ENCODE data around the gene ATP13A3.
A peak's percentile ranks its signal among the peaks of the same experiment; 100 is the strongest.

The ATP13A3 gene

DNA sequence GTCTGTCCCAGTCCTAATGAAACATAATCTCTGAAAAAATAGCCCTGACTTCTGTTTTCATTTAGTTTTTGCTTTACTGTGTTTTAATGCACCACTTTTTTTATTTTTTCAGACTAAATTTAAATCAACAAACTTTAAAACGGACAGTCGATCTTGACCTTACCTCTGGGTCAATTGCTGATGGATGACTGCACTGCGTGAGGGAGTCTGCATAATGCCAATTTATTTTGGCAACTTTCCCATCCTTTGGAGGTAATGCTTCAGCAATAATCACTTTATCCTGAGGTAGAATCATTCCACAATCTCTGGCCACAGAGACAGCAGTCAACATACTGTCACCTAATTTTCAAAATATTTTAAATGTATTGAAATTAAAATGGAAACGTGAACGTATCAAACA, 55.2 kb downstream of the ATP13A3 start:
- DNase-seq = no peak

DNA sequence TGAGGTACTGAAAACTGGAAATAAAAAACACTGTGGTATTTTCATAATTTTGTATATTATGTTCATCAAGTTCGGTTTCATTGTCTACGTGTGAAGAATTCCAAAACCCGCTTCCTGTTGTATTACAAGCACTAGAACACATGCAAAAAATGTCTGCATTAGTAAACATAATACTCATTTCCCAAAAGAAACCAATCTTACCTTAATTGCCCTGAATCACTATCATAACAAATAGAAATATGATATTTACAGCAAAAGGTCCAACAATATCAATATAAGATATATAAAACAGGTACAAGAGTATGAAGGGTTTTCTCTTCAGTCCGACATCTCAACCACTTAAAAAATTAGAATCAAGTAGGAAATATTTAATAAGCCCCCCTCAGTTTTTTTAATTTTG, 61.4 kb downstream of the ATP13A3 start:
- no peak for DNase-seq

DNA sequence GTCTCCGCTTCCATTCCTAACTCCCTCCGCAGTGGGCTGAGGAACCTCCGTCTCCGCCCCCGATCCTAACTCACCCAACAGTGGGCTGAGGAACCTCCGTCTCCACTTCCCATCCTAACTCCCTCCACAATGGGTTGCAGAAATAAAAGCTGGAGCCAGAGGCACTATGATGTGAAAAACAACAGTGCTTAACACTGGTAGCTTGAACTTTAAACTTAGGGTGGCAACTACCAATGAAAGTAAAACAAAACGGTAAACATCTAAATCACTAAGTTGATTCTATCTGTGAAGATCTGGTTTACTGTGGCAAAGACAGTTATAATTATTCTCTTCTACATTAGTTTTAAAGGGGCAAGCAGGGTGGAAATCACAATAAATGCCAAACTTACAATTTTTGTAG, 61.8 kb downstream of the ATP13A3 start:
- no peak for DNase-seq

DNA sequence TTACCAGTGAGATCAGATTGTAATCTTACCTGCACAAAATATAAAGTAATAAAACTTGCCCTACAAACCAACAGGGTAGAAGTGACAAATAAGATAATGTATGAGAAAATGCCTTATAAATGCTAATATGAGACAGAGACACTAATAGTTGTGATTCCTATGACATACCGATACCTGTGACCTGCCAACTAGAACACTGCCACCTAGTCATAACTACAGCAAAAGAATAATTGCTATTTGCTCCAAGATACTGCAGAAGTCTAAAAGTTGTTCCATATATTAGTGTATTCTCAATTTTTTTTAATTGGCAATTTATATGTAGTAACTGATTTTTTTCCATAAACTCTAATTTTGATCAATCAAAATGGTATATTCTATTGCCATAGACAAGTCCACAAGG, 62.4 kb downstream of the ATP13A3 start:
- no peak for DNase-seq

DNA sequence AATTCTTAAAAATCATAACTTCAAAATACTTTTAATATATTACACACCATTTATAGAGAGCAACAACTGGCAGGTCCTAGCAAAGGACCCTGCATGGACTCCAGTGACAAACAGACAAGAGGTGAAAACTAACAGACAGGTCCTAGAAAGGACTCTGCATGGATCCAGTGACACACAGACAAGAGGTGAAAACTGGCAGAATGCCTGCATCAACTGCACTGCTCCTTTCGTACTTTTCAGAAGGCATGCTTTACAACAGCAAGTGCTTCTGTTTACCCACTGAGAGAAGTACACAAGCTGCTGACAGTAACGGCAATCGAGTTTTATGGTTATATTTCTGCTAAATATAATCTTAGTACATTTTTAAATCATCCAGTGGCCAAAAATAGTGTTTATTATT, 63.5 kb downstream of the ATP13A3 start:
- DNase-seq = no peak

DNA sequence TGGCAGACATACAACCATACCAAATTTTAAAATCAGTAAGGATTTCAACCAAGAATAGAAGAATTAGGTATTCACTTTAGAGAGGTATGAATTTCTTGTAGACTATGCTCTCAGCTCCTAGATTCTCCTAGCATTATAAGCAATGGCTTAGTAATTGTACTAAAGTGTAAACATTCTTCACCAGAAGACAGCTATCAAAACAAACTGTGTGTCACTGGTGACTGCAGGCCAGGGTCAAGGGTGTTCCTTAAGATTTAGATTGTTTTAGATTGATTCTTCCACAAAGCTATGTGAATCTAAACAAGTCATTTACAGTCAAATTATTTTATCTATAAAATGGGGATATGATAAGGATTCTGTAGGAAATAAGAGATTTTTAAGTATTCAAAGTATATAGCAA, 64.6 kb downstream of the ATP13A3 start:
- no peak for DNase-seq

DNA sequence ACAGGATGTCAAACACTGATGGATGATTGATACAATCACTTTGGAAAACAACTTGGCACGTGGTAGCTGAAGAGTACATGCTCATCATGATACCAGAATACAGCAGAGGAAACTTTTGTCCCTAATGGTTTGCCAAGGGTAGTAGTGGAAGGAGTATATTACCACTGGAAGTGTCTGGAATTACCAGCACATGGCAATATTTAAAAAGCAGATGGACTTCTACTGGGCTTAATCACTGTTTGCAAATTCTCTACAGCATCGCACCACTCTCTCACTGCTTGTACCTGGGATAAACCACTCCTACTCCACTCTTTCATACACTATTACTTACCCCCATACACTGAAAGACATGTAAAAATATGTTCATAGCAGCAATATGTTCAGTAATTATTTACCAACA, 68.1 kb downstream of the ATP13A3 start:
- DNase-seq = no peak

DNA sequence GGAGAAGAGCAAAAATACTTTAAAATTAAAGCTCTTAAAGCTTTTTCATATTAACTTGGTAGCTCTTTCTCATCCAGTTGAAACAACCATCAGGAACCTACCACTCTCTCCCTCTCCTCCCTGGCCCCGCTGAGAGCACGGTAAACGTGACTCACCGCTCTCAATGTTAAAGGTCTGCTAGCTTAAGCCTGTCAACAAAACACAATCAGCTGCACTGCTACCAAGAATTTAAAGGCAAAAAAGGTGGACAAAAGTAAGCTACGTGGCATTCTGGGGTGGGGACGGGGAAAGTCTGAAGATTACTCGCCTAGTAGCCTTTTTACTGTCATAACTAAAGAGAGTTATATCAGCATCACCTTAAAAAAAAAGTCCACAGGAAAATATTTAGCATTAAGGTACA, 79.4 kb downstream of the ATP13A3 start:
- DNase-seq = no peak

DNA sequence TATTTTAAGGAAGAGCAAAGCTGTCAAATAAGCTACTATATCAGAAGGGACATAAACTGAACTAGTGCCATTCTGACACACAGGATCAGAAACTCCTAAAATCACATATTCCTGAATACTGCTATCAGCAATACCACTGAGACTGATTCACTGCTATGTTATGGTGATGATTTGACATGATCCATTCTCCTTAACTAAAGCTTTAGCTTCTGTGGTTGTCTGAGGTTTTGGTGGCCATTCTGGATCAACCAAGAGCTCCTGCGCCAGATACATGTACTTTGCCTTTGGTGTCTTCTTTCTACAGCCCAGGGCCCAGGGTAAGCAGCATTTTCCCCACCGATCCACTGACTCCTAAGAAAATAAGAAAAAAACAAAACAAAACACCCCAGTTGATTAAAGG, 81.0 kb downstream of the ATP13A3 start:
- DNase-seq = no peak

DNA sequence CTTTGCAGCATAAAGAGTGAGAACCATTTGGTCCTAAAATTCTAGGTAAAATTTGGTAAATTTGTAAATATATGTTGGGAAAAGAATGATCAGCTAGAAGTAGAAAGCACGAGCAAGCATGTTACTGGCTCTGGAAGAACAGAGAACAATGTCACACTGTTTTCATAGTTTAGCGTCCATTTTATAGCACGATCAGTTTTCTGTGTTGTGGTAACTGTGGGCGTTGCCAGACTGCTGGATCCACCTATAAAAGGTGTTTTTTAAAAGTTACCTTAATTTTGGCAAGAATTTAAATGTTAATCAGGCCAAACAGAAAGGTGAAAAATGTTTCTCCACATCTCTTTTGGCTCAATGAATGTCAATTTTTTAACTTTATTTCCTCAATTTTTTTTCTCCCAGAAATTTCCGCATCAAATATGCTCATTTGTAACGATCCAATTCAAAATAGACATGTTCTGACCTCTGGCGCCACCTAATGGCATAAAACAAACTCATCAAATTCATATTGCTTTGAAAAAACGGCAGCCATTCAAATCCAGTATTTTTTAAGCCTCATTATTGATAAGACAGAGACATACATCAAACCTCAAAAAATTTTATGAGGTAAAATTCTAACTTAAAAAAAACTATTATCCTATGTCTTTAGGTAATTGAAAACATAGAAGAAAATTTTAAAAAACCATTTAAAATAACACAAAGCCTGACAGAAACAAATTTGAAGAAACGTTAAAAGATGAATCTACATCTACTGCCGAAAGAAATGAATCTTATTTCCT, 82.2 kb downstream of the ATP13A3 start:
- peak; percentile 21 for DNase-seq

DNA sequence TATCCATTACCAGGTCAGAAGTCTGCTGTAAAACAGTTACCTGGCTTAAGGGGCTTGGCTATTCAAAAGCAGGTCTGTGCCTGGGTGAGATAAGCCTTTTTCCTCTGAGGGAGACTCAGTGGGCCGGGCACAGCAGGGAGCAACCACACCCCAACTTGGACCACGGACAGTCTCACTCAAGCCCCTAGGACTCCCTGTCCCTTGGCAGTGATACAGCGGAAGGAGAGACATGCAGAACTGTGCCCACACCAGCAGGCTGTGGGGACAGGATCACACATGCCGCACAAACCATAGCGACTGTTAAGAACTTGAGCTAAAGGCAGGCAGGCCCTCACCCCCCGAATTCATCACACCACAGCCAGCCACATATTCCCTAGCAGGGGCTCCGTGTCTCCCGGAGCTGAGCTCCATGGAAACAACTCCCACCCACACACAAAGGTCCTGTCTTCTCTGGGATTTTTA, 84.9 kb downstream of the ATP13A3 start:
- no peak for DNase-seq

DNA sequence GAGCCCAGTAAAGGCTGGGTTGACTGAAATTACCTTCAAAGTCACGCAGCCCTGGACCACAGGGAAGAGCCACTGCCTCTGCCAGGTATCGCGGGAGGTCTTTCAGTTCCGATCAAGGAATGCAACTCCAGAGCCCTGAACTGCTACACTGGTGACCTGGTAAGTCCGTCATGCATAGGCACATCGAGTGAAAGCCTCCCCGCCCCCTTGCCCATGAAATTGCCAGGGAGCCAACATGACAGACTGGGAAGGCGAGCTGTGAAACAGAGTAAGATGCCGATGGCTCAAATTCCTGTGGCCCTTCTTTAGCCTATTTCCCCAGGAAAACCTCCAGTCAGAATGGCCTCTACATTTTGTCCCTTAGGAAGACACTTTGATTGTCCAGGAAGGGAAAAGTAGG, 85.5 kb downstream of the ATP13A3 start:
- no peak for DNase-seq

DNA sequence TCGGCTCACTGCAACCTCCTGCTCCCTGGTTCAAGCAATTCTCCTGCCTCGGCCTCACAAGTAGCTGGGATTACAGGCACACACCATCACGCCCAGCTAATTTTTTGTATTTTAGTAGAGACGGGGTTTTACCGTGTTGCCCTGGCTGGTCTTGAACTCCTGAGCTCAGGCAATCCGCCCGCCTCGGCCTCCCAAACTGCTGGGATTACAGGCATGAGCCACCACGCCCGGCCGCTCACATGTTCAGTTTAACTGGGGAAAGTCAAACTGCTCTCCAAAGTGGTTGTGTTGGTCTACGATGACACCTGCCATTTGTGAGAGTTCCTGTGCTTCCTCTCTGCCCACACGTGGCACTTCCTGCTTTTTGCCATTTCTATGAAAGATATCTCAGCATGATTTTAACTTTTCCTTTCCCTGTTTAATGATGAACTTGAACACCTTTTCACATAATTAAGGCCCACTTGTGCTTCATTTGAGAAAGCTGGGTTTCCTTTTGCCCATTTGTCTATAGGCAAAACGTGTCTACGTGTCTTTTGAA, 86.9 kb downstream of the ATP13A3 start:
- no peak for DNase-seq

DNA sequence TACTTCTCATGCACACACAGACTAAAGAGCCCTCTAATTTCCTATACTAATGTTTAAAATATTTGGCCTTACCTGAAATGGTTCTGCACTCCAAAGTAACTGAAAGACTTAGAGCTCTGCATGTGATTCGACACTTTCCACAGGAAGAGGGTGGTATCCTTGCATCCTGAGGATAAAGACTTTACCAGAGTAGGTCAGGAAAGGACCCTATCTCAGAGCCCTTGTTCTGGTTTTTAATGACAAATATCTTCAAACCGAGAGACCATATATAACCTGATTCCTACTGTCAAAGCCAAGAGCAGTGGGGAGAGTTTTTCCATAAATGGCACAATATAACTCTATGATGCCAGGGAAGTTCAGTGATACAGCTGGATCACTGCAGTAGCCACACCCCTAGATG, 87.6 kb downstream of the ATP13A3 start, which contains the start of gene GP5:
Gene GP5 (minus strand): TSS at position 101 of the 400 bp plus-strand sequence. CDS start 984 bp downstream, outside the sequence.
- DNase-seq = no peak

DNA sequence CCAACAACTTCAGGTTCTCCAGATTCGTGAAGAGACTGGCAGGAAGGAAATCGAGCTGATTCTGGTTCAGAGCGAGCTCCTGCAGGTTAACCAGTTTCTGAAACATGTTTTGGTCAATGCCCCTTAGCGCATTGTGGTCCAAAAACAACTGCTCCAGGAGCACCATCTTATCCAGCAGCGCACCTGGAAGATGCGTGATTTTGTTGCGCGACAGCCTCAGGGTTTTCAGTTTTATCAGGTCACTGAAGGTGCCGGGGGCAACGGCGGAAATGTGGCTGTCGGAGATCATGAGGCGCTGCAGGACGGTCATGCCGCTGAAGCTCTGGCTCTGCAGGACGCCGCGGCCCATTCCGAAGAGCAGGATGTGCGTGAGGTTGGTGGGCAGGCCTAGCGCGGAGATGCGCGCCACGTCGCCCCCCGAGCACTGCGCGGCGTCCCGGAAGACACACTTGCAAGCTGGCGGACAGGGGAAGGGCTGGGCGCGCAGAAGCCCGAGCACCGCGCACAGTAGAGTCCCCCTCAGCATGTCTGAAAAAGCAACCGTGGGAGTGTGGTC, 89.0 kb downstream of the ATP13A3 start:
- no peak for DNase-seq

DNA sequence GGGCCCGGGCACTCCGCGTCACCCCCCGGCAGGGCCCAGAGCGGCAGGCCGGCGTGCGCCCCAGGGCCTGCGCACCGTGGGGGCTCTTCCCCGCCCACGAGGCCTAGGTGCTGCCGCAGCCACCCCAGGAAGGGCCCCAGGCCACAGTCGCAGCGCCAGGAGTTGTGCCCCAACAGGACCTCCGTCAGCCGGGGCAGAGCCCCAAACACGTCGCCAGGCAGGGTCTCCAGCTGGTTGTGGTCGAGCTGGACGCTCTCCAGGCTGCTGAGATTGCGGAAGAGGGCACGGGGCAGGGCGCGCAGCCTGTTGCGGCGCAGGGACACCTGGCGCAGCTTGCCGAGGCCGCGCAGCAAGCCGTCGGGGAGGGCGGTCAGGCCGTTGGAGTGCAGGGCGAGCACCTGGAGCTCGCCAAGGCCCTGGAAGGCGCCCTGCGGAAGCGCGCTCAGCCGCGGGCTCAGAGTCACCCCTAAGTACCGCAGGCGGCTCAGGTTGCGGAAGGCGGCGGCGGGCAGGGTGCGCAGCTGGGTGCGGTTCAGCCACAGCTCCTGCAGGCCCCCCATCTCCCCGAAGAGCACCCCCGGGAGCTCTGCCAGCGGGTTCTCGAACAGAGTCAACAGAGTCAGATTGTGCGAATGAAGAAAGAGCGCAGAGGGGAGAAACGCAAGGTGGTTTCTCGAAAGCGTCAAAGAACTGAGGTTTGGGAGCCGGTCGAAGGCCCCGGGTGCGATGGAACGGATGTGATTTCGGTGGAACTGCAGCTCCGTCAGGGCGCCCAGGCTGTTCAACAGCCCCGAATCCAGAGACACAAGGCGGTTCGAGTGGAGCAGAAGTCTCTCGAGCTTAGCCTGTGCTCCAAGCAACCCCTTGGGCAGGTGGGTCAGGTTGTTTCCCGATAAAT, 89.7 kb downstream of the ATP13A3 start:
- no peak for DNase-seq

DNA sequence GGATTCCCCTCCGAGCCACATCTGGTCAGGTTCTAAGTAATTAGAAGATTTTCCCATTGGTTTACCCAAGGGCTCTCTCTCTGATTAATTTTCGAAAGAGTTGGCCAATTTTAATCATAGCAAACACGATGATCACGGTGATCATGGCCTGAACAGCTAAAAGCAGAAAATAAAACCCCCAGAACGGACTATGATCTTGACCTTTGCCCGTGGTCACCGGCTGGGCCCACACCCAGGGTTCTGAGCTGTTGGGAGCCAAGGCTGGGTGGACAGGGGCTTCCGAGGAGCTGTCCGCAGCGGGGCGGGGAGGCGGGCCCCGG, 90.3 kb downstream of the ATP13A3 start:
- DNase-seq = no peak

DNA sequence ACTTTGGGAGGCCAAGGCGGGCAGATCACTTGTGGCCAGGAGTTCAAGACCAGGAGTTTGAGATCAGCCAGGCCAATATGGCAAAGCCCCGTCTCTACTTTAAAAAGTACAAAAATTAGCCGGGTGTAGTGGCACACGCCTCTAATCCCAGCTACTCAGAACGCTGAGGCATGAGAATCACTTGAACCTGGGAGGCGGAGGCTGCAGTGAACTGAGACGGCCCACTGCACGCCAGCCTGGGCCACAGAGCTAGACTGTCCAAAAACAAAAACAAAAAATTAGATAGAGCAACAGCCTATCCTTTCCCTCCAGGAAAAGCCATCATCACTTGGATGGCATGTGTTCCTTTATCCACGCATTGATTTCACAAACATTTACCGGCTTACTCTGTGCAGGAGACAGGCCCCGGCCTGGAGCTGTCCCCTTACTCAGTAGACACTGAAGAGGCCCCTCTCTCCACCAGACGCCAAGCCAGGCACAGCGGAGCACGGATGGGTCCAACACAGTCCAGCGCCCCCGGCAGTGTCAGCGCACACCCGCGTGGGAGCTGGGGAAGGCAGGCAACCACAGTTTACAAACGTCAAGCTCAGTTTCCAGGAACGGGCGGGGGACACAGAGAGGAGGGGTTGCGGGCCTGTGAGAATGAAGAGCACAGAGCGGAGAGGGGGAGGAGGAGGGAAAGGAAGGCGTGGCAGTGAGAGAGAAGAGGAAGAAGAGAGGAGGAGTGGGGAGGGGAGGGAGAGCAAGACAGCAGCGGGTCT, 90.8 kb downstream of the ATP13A3 start:
- DNase-seq = no peak

DNA sequence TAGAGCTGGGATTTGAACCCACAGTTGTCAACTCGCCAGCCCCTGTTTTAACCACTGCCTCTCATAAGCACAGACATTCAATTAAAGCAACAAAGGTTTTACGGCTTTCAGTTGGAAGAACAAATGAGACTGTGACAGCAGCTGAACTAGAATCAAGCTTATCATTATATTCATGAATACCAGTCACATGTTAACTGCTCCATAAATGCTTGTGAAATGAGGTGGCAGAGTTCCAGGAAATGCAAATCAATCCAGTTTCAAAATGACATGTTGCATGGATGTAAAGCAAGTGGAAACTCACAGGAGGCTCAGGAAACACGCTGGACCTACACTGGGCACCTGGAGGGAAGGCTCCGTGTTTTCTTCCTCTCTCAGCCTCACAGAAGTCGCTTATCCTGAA, 91.6 kb downstream of the ATP13A3 start:
- DNase-seq = no peak

DNA sequence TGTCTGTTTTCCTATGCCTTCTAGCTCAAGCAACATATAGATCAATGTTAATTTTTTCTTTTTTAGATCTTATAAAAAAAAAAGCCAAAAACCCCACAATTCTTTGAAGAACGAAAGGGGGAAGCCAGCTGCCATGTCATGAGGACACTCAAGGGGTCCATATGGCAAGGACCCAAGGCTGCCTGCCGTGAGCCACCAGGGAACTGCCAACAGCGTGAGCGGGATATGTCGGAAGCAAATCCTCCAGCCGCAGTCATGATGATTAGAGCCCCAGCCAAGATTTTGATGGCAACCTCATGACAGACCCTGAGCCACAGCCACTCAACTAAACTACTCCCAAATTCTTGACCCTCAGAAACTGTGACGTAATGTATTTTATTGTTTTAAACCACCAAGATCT, 94.2 kb downstream of the ATP13A3 start:
- no peak for DNase-seq

DNA sequence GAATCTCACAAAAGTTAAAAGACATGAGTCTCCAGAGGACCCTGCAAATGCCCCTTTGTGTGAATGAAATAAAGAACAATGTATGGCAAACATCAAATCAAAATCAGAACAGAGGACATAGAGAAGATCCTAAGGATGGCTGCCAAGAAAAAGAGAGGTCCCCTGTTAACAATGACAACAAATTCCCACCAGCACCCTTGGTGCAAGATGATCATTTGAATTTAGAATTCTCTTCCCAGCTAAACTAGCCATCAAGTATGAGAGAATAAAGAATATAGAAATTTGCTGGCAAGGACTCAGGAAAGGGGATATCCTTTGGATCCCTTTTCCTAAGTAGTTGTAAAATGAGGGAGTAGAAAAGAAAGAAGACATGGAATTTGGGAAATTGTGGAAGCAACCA, 96.0 kb downstream of the ATP13A3 start:
- no peak for DNase-seq

DNA sequence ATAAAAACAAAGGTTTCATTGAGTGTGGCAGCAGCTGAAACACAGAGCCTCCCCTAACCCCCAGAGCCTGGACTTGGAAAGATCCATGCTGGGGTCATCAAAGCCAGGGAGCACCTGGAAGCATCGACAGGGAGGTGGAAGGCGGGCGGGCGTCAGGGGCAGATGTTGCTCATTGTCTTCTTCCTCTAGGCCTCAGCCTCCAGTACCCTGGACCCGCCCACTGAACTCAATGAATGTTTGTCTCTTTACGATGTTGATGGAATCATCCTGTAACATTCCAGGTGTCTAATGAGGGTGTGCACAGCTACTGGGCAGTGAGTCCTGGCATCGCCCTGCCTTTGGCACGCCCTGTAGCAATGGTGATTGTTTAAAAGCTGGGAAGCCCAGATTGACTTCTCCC, 97.5 kb downstream of the ATP13A3 start:
- DNase-seq = no peak

DNA sequence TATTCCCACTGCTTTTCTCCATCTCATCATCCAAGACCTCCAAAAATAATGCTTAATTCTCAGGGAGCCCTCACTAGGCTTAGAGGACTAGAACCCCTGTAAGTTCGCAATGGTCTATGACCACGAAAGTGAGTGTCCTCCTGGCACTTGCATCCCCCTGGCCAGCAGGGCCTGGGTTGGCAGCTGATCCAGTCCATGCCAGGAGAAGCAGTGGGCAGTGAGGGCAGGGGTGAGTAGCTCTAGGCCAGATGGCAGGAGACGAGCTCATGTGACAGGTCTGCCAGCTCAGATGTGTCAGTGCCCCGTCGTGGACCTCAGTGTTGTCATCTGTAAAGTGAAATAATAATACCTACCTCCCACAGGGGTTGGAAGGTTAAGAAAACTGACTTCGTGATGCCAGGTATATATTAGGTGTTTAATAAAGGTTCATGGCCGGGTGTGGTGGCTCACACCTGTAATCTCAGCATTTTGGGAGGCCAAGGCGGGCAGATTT, 98.8 kb downstream of the ATP13A3 start:
- no peak for DNase-seq
